A172 (cell line): Measurements from ENCODE around the gene ZMIZ1. TPM values are rescaled to one million over a fixed set of nuclear protein-coding genes. Genes with fewer than 3 reads are reported as not detected.

Source experiments
- DNase-seq: peaks from one replicate; pipeline ENCODE4 v3.0.0-alpha.2; 2015; ENCODE audit warnings: low spot score
- total RNA-seq: library from RNA; depleted of rRNA; stranded (reverse); fragments of >200 nt; shearing (Covaris generic); gene quantifications from 2 replicates; pipeline ENCODE4 v1.2.3, GENCODE V29; 2014

ZMIZ1 gene
- total RNA-seq, 1 experiment from 2014 or later, result 16.6 TPM

DNA sequence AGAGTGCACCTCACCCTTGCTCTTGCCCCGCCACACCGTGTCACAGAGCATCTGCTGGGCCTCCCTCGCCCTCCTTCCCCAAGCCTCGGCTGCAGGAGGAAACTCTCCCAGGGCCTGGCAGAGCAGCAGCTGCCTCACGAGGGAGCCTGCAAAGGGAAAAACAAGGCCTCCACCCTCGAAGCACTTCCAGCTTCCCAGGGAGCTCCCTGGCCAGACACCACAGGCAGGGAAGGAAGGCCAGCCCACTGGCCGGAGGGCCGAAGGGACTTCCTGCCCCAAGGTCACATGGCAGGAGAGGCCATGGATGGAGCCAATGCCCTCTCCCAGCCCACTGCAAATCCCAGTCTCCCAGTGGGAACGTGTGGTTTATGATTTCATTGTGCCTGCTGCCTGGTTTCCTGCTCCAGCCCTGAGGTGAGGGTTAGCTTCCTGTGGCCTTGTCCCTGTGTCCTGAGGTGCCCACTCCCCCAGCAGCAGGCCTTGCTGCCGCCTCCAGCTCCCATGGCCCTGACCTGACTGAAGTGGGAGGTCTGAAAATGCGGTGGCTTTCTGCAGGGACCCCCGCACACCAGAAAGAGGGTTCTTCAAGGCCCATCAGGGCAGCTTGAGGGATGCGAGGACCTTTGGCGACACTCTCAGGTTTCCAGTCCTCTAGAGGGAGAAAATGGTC lies 178.0 kb downstream of the ZMIZ1 start:
- peak; percentile 47 for DNase-seq

DNA sequence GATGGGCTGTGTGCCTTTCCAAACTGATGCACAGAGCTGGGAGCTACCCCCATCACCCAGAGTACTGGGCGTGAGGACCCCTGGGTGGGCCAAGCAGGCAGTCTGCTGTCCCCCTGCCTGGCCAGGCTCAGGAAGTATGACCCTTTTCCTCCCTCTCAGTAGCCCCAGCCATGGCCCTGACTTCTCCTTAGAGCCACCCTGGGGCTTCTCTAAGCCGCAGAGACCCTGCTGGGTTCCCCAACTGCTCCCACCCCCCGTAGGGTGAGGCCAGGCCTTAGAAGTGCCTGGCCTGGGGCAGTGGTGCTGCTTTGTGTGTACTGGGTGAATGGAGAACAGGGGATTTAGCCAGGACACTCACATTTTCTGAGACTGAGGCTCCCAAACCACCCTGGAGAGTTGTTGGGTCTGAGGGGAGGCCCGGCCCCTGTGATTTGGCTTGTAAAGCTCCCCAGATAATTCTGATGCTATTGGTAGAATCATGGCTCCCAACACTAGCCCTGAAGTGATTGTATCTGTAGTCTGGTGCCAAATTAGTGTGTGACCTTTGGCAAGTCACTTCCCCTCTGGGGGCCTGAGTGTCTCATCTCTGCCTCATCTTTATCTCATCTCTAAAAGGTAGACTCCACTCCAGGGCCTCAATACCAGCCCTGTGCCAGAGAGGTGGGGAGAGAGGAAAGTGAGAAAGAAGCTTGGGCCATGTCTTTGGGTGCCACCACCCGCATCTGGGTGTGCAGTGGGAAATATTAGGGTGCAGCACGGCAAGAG lies 178.8 kb downstream of the ZMIZ1 start:
- no peak for DNase-seq

DNA sequence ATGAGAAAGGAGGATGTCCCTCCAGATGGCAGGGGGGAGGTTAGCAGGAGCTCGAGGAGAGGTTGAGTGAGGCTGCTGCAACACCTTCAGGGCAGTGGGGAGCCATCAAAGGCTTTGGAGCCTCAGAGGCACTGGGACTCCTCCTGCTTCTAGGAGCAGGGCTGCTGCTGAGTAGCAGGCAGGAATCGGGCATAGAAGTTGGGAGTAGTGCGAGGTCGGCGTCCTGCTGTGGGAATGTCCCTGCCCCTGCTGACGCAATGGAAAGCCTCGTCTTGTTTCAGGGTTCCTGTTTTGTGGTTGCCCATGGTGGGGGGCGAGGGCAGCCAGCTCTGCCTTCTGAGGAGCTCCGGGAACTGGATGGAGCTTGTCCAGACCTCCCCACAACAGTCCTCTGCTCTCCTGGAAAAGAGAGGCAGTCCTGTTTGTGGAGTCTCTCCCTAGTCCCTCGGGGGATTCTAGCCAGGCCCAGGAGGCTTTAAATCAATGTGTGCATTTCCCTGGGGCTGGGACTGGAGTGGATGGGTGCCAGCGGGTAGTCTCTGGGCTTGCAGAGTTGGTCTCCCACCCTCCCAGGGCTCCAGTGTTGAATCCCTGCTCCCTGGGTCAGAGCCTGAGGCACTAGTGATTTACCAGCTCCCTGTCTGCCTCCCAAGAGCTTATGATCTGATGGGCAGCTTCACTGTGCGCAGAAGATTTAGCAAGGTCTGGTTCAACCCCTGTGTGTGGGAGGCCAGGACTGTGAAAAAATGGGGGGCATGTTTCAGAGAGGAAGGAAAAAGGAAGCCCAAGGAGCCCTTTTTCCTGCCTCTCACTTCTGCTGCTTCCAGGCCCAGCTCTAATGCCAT lies 179.8 kb downstream of the ZMIZ1 start:
- peak; percentile 63 for DNase-seq

DNA sequence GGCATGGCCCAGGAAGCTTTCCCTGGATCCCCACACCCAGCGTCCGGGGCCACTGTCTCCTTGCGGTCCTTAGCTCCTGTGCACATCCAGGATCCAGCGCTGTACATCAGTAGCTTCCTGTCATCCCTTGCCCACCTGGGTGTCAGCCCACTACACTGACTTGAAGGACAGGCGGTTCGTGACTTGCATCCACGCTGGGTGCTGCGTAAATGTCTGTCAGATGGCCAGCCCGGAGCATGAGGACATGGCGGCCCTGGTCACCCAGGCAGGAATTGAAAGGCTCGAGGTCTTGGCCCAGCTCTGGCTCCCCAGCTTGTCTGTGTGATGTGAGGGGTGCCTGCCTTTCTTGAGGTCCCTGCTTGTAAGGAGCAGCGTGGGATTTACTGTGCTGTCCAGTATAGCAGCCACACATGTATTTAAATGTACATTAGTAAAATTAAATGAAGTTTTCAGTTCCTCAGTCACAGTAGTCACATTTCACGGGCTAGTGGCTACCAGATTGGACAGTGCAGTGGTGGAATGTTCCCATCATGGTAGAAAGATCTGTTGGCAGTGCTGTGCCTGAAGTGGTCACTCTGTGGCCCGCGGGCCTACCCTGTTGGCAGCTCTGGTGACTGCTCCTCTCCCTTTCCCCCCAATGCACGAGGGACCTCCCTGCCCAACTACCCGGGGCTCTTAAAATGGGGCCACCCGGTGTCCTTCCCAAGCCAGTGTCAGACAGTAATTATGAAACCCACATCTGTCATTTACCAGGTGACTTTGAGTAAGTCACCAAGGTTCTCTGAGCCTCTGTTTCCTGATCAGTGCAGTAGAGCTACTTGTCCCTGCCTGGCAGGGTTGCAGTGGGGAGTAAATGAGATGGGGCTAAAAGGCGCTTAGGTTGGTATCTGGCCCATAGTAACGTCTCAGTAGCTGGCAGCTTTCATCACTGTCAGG lies 180.7 kb downstream of the ZMIZ1 start:
- no peak for DNase-seq

DNA sequence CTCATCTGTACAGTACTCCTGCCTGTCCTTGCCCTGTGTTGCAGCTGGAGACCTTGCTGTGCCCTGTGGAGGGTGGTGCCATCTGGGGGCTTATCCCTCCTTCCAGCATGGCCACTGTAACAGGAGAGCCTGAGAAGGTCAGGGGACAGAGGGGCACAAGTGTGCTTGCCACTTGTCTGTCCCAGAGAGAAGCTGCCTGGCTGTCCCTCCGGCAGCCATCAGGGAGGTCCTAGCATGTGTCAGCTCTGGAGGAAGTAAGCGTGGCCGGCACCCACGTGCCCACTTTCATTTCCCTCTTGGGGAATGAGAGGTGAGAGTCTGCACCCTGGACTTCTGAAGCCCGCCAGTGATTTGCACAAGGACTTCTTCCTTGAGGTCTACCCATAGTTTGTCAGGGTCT lies 181.5 kb downstream of the ZMIZ1 start:
- DNase-seq, result no peak

DNA sequence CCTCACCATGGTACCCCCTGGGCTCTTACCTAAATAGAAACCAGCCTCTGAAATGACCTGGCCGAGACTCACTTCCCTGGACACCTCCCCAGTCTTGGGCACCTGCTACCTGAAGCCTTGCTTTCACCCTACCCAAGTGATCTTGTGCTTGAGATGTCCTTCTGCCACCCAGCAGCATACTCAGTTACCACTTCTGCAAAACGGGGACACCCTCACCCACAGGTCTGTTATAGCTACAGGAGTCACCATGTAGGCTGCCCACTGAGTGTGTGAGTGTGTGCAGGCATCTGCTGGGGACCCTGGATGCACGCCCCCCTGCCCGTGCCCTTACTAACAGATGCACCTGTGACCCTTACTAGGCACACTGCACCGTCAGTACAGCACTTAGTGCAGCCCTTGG lies 183.7 kb downstream of the ZMIZ1 start:
- DNase-seq, result no peak

DNA sequence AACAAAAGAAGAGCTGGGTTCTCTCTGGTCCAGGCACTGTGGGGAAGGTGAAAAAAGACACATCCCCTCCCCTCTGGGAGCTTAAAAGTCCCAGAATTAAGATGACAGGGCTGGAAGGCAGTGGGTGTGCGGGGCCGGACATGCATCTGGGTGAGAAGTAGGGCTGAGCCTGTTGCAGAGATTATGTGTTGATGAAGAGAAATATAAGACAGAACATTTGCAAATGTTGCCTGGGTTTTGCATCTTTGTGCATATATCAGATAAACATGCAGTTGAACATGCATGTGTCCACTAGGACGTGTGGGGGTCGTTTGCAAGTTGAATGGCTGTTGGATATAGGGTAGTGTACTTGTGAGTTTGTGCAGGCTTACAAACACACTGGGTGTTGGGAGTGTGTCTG lies 184.2 kb downstream of the ZMIZ1 start:
- DNase-seq, result no peak

DNA sequence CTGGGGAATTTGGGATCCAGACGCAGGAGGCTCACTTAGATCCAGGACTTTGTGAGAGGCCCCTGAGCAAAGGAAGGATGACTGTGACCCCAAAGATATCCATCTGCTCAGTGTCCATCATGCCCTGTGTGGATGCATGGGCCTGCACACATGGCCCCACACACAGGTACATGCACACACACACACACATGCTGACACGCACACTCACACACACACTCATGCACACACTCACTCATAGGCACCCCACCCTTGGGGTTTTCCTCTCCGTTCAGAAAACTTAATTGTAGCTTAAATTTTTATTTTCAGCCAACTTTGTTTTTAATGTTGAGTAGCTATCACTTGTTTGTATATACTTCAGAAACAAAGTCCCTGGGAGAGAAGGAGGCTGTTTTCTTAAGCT lies 184.9 kb downstream of the ZMIZ1 start:
- no peak for DNase-seq

DNA sequence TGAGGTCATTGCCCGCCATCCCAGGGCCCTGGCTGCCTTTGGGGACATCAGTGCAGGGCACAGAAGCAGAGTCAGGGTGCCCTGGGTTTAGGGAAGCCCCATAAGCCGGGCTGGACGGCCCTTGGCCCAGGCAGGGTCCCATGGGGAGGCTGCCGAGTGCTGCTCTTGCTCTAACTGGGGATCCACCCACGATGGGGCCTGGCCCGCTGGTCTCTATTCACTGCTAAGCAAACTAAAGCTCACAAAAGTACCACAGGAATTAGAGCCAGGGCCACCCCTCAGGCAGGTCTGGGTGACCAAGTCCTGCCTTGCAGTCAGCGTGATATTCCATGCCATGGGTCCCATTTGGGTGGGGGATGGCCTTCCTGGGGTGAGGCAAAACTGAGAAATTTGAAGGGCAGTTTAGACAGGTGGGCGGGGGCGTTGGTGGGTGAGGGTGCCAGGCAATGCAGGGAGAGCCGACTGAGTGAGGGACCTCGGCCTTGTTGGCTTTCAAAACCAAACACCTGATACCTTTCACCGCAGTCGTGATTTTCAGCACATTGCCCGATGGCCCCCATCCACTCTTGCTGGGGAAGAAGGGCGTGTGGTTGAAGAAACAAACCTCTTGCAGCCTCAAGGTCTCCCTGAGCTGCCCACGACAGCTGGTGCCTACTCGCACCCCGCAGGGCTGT lies 185.7 kb downstream of the ZMIZ1 start:
- no peak for DNase-seq

DNA sequence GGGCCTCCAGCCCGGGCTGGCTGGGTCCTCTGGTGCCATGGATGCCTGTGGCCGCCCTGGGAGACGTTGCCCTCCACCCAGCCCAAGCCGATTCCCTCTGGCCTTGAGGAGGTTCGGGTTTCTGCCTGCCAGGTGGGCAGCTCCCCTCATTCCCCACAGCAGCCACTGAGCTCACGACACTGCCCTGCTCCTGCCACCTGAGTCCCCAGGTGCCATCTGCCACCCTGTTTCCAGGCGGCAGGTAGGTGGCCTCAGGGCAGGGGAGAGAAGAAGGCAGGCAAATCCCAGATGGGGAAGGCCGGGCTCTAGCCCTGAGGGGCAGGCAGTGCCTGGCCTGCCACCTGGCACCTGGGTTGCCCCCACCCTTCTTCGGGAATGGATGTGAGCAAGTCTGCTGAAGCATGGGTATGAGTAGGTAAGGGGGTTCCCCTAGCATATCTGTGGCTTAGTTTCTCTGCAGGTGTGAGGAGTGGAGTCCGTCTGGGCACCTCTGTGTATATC lies 186.3 kb downstream of the ZMIZ1 start:
- no peak for DNase-seq

DNA sequence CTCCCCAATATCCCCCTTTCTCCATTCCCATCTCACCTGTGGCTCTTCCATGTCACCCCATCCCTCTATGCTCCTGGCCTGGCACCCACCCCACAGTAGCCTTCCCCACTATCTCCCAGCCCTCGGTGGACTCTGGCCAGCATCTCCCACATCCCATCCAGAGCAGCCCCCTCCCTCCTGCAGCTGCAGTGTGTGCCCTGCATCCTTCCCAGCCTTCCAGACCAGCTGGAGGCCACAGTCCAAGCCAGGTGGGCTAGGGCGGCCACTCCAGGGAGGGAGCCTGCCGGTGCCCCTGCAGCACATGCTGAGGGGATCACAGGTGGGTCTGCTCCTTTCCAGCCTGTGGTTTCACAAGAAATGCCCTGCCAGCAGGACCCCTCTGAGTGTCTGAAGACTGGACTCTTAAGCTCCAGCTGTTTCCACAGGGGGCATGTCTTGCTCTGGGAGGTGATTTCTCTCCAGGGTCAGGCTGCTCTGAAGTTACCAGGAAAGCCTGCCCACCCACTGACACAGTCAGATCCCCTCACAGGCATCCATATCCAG lies 187.6 kb downstream of the ZMIZ1 start:
- DNase-seq, result no peak

DNA sequence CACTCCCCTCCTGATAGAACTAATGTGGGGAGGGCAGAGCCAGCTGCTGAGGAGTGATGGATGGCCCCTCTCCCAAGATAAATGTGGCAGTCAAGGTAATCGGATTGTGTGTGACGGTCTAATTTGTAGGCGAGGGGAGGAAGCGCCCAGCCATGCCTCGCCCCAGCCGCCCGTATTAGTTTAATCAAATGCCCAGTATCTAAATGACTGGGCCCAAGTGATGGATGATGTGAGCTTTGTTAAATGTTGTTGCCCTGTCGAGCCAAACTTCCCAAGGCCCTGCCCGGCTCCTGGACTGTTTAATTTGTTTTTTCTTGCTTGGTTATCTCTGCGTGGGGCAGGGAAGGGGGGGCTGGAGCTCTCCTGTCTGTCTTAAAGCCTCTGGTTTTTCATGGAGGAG lies 190.1 kb downstream of the ZMIZ1 start:
- DNase-seq, result no peak

DNA sequence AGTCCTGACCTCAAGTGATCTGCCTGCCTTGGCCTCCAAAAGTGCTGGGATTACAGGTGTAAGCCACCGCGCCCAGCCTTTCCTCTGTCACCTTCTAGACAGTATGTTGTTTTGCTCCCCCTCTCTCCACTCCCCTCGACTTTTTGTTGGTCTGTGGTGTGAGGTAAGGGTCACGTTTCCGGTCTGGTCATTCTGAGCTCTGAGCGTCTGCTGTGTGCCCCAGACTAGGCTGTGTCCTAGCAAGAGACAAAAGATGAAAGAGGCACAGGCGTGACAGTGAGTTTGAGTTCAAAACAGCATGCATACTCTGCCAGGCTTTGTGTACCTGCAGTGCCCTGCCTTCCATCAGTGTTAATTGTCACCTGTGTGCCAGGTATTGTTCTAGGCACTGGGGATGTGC lies 191.1 kb downstream of the ZMIZ1 start:
- no peak for DNase-seq

DNA sequence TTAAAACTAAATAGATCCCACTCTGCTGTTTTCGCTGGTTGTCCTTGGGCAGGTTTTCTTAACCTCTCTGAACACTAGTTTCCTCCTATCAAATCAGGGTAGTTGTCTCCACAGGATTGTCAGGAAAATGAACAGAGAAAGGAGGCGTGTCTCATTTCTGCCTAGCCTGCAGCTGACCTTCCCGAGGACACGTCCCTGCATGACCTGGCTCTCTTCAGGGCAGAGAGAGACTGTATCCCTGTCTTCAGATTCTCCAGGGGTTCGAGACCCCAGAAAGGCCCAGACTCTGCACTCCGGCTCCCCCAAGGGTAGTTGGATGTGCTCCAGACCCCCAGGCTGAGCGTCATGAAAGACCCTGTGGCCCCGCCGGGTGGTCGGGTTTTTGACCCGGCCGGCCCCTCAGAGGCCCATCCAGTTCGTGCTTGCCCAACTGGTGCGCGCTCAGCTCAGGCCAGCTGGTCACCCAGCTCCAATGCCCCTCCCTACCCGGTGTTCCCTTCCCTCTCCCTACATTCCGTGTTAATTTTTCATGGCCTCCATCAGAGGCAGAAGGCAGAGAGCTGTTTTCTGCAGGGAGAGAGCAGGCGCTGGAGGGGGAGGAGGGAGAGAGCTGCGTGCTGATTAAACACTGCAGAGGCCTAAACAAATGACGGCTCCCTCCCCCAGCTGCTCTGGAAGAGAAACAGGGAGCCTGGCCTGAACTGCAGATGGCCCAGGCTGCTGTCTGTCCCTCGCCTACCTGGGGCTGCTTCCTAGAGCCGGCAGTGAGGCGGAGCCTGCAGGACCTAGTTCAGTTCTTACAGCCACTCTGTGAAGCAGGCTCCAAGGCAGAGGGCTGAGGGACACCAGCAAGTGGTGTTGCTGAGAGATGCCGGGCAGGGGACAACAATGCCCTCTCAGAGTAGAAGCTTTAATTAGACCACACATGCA lies 192.3 kb downstream of the ZMIZ1 start:
- DNase-seq, result no peak

DNA sequence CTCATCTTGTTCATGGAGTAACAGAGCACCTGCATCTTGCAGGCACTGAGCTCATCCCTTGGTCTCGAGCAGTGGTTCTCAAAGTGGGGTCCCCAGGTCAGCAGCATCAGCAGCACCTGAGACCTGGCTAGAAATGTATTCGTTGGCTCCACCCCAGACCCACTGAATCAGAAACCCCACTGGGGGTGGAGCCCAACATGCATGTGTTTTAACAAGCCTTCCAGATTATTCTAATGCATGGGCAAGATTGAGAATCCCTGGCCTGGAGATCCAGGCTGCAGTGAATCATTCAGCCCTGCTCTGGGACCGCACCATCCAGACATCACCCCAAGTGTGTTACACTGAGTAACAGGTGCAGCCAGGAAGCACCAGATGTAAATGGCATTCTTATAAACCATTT lies 193.4 kb downstream of the ZMIZ1 start:
- no peak for DNase-seq

DNA sequence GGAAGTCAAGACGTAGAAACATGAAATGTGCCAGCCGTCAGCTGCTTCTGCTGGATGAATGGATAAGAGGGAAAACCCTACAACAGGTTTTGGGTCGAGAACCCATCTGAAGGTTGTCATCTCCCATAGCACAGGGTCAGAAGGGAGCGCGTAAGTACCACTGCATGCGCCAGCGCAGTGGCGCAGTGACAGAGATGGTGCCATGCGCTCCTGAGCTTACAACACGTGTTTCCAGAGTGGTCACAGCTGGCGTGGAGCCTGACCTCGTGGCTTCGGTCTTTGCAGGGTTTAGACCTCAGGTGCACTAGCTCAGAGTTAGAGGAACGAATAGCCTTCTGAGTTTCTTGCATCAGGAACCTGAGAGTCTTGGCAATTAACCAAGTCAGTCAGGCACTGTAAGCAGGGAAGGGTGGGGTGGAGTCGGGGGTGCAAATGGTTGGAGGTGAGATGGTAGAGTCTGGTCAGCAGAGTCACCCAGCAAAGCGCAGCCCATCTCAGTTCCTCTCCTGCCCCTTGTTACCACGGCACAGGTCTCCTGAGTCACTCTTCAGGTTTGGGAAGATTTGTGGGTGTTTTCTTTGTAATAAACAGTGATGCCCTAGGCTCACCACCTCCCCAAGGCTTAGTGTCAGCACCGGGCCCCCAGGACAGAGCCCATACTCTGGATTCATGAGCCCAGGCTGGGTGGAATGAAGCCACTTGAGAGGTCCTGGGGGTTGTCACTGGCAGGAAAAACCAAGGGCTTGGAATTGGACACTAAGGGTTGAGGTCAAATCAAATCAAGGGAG lies 194.4 kb downstream of the ZMIZ1 start:
- no peak for DNase-seq

DNA sequence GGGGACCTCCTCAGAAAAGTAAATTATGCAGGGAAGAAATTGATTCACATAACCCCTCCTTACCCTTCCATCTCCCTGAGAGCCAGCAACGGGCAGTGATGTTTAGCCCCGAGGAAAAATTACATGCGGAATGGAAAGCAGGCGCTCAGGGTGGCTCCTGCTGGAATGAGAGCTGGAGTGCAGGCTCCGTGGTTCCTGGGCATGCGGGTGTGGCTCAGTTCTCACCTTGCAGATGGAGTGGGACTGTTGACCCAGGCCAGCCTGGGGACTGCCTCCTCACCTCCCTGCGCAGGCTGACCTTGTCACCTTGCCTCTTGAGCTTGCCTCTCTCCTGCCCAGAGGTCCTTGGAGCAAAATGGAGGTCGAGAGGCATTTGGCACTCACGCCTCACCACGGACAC lies 195.2 kb downstream of the ZMIZ1 start:
- DNase-seq, result no peak

DNA sequence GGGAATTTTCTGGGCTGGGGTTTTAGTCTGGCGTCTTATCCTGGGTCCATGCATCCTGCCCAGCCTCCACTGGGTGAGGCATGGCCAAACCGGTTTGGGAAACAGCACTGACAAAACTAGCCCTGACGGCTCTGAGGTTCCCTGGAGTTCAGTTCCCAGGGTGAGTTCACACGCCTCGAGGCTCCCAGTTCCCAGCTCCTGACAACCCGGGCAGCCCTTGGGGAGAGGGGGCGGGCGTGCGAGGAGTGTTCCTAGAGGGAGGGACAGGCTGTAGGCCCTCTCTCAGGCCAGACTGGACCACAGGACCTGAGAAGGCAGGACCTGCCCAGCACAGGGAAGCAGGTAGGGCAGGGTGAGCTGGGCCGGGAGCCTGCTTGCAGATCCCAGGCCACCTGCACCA lies 196.2 kb downstream of the ZMIZ1 start:
- no peak for DNase-seq

DNA sequence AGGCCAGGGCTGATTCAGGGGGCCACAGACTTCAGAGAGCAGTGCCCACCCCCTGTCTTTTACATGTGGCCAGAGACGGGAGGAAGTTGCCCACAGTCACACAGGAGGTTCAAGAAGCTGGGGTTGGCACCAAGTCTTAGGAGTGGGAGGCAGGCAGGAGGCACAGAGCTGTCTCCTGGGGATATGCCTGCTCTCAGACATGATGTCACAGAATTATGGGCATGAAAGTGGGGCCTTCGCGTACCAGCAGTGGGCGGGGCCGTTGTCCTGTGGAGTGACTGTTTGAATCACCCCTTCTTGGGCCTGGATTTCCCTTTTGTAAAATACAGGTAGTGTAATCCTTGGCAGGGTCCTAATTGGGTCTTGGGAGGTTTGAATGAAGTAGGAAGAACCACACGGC lies 197.3 kb downstream of the ZMIZ1 start:
- peak; percentile 45 for DNase-seq
